Measurements from ENCODE around the gene CEP135. TPM values are rescaled to one million over a fixed set of nuclear protein-coding genes. Genes with fewer than 3 reads are reported as not detected.

The CEP135 gene
- total and polyA plus RNA-seq, 2 donors (not counting 3 experiments of a cell fraction or from before 2014, with no cell fraction given): 2.8 to 15.3 TPM

DNA sequence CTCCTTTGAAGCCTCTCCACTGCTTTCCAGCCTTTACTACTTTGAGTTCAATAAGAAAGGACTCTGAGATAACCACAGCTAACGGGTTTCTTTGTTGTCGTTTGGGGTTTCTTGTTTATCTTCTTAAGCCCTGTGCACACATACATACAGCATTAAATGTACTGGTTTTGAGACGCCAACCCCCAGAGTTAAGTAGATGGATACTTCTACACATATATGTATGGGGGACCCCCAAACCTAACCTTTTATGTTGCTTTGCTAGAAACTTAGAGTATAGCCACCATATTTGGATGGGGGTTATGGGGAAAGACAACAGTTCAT is 697 bp downstream of the CEP135 start:
- H3K4me1 ChIP-seq (ENCODE audit: control insufficient read depth, extremely low read depth, insufficient read depth, low read length): peaks cover 31% of the 10 kb centered on the region
- ChIA-PET POLR2A (interaction anchor here (0.6 to 2.3 kb wide), 9 partner anchors 9 to 1029 kb away, joined by 3 to 8 read pairs (median 5); partner anchors contain the start of genes AASDH, PAICS and PPAT), CTCF (interaction anchor here (0.6 to 2.8 kb wide), 29 partner anchors 7 to 519 kb away, joined by 3 to 57 read pairs (median 5); partner anchors contain the start of genes AASDH and PAICS)
- H3K79me2 ChIP-seq (ENCODE audit: control insufficient read depth, insufficient read depth, low read length): peaks cover 49% of the 10 kb centered on the region
- no peaks in the 10 kb centered on the region for H3K27me3 ChIP-seq (ENCODE audit: control insufficient read depth in 2 of 2, insufficient read depth in 2 of 2, low read length in 2 of 2)
- dilution Hi-C loops (cut with MboI; ENCODE audit: extremely low pct_ligation_motif_present, low sequenced_read_pairs): no loop called here
- TF ChIP-seq EZH2 (IDR thresholded peaks at IDR 0.05; ENCODE audit: borderline replicate concordance, low read depth, low read length, severe bottlenecking): no peak
- TF ChIP-seq, protein P1, sequence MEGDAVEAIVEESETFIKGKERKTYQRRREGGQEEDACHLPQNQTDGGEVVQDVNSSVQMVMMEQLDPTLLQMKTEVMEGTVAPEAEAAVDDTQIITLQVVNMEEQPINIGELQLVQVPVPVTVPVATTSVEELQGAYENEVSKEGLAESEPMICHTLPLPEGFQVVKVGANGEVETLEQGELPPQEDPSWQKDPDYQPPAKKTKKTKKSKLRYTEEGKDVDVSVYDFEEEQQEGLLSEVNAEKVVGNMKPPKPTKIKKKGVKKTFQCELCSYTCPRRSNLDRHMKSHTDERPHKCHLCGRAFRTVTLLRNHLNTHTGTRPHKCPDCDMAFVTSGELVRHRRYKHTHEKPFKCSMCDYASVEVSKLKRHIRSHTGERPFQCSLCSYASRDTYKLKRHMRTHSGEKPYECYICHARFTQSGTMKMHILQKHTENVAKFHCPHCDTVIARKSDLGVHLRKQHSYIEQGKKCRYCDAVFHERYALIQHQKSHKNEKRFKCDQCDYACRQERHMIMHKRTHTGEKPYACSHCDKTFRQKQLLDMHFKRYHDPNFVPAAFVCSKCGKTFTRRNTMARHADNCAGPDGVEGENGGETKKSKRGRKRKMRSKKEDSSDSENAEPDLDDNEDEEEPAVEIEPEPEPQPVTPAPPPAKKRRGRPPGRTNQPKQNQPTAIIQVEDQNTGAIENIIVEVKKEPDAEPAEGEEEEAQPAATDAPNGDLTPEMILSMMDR (IDR thresholded peaks at IDR 0.05; ENCODE audit: extremely low read depth in 1 of 2, insufficient read depth in 1 of 2, low read depth in 1 of 2, low read length in 2 of 2): no peak
- TF ChIP-seq POLR2A (IDR thresholded peaks at IDR 0.05; ENCODE audit: low read depth, low read length): no peak
- no peak for TF ChIP-seq POLR2AphosphoS5 (IDR thresholded peaks at IDR 0.05; ENCODE audit: insufficient read depth, low read depth, low read length)
- no peak for TF ChIP-seq MYC (IDR thresholded peaks at IDR 0.05; ENCODE audit: low read depth, low read length)
- TF ChIP-seq, protein P2, sequence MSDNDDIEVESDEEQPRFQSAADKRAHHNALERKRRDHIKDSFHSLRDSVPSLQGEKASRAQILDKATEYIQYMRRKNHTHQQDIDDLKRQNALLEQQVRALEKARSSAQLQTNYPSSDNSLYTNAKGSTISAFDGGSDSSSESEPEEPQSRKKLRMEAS (IDR thresholded peaks at IDR 0.05; ENCODE audit: insufficient read depth, insufficient read length): no peak
- TF ChIP-seq GATA2 (IDR thresholded peaks at IDR 0.05; ENCODE audit: insufficient read depth, insufficient read length, low read depth, low read length): no peak
- TF ChIP-seq FOS (IDR thresholded peaks at IDR 0.05; ENCODE audit: borderline replicate concordance, insufficient read depth, low read length): no peak
- H3K4me2 ChIP-seq (ENCODE audit: insufficient read depth, low read length): peak overlapping the region; percentile 99
- no peaks in the 10 kb centered on the region for H3K9me3 ChIP-seq (replicated peaks; ENCODE audit: control insufficient read depth, insufficient read depth, low read length)
- intact Hi-C loops (cut with micrococcal nuclease): loop anchor here (1.0 to 10.0 kb wide), 6 partner anchors 97 to 595 kb away; partner anchors contain the start of genes EXOC1, PAICS and PPAT
- FAIRE-seq (no peak), DNase-seq (ENCODE audit: low read depth, low spot score) (no peak)
- TSS peak; percentile 52 for BruUV-seq (replicated peaks)
- H3K36me3 ChIP-seq (ENCODE audit: control insufficient read depth in 2 of 2, extremely low read depth in 1 of 2, insufficient read depth in 2 of 2, low read length in 2 of 2): peaks cover 0 to 2% of the 10 kb centered on the region in 2 experiments
- no peaks in the 10 kb centered on the region for H4K20me1 ChIP-seq (replicated peaks; ENCODE audit: control insufficient read depth, extremely low read depth, insufficient read depth, low read length)
- peak overlapping the region; percentile 75 for H2AFZ ChIP-seq (ENCODE audit: low read depth, low read length)
- peak overlapping the region; percentile 72 to 99 (median 72) for H3K4me3 ChIP-seq (replicated peaks in 1 of 3; ENCODE audit: insufficient read depth in 1 of 3, low read depth in 1 of 3, low read length in 3 of 3)
- no peaks in the 10 kb centered on the region for H3K9me1 ChIP-seq (replicated peaks; ENCODE audit: control insufficient read depth, extremely low read depth, insufficient read depth, low read length)
- peak overlapping the region; percentile 100 for H3K27ac ChIP-seq (ENCODE audit: insufficient read depth, low read depth, low read length)
- H3K9ac ChIP-seq (replicated peaks; ENCODE audit: extremely low read depth, insufficient read depth, low read length): peak overlapping the region; percentile 99
